HepG2 (cell line): ENCODE data around the gene TIAM1. TPM values are rescaled to one million over a fixed set of nuclear protein-coding genes. Genes with fewer than 3 reads are reported as not detected.

Experiments
- ATAC-seq: fragments of 200-7000 bp; cut with Tn5 transposase; 3 replicates; pipeline ENCODE4 v1.9.1; 2020; ENCODE audit warnings: mild to moderate bottlenecking, moderate library complexity
- BruUV-seq: library from RNA; stranded (reverse); fragments of 400-500 nt; replicated peaks from 2 replicates; lab custom pipeline; 2021; lab: Mats Ljungman, UMichigan
- CTCF ChIA-PET: fragments of 300-600 bp; formaldehyde crosslinking; extraction: SDS; loops from one replicate; lab custom pipeline; 2021; ENCODE audit warnings: low total read pairs, inconsistent platforms, low intra/inter-chr PET ratio; lab: Yijun Ruan, JAX
- POLR2A ChIA-PET: fragments of 350-600 bp; sonication (Branson Sonifier 250); formaldehyde crosslinking; loops from one replicate; lab custom pipeline; 2020; ENCODE audit warnings: antibody characterized with exemption, inconsistent platforms; lab: Yijun Ruan, JAX
- DNase-seq: peaks from one replicate; pipeline ENCODE4 v3.0.0-alpha.2; 2015; ENCODE audit warnings: low spot score
- FAIRE-seq: peaks from 3 replicates; lab custom pipeline; 2011; peaks lifted over from hg19 to GRCh38; lab: Jason Lieb, UNC
- H2AFZ ChIP-seq: one replicate; pipeline ENCODE4 v1.6.1; 2011; ENCODE audit warnings: low read length, inconsistent platforms
- H3K27ac ChIP-seq: fragments of 300-600 bp; 3 replicates; pipeline ENCODE4 v1.8.0; 2011; ENCODE audit warnings: mixed run types, mild to moderate bottlenecking, mixed read lengths, low read length, inconsistent platforms; ENCODE audit not compliant: insufficient read depth; ENCODE audit errors: extremely low read length
- H3K27me3 ChIP-seq, 2 experiments: fragments of 200-600 bp in 1 of 2; 2 replicates in 1 of 2; 3 replicates in 1 of 2; pipeline versions ENCODE4 v1.6.0 to v1.8.0; 2011; ENCODE audit warnings: low read length in 2 of 2, mild to moderate bottlenecking in 2 of 2, moderate library complexity in 2 of 2, inconsistent platforms in 1 of 2; ENCODE audit not compliant: insufficient read depth in 2 of 2, control insufficient read depth in 1 of 2
- H3K36me3 ChIP-seq, 2 experiments: fragments of 200-600 bp in 1 of 2; replicated peaks in 1 of 2; 2 replicates in 1 of 2; 3 replicates in 1 of 2; pipeline versions ENCODE4 v1.5.1 to v1.8.0; 2011; ENCODE audit warnings: low read length in 2 of 2, inconsistent platforms in 1 of 2; ENCODE audit not compliant: insufficient read depth in 2 of 2, control insufficient read depth in 1 of 2
- H3K4me1 ChIP-seq: 2 replicates; pipeline ENCODE4 v1.5.1; 2012; ENCODE audit warnings: low read length, inconsistent platforms; ENCODE audit not compliant: insufficient read depth
- H3K4me2 ChIP-seq: 2 replicates; pipeline ENCODE4 v1.6.0; 2011; ENCODE audit warnings: low read depth, low read length, inconsistent platforms
- H3K4me3 ChIP-seq, 3 experiments: fragments of 200-600 bp in 1 of 3; sonication (generic), shearing (Covaris generic) in 1 of 3; replicated peaks in 1 of 3; 2 replicates each; pipeline ENCODE4 v1.5.1; 2011 to 2016; ENCODE audit warnings: low read length in 3 of 3, inconsistent platforms in 2 of 3, low read depth in 2 of 3, mild to moderate bottlenecking in 2 of 3, control low read depth in 1 of 3, mixed read lengths in 1 of 3; ENCODE audit not compliant: insufficient read depth in 1 of 3
- H3K79me2 ChIP-seq: one replicate; pipeline ENCODE4 v1.6.1; 2011; ENCODE audit warnings: low read length, inconsistent platforms; ENCODE audit not compliant: insufficient read depth
- H3K9ac ChIP-seq: 2 replicates; pipeline ENCODE4 v1.6.0; 2011; ENCODE audit warnings: mild to moderate bottlenecking, low read depth, low read length, inconsistent platforms; ENCODE audit not compliant: insufficient read depth
- H3K9me3 ChIP-seq: 2 replicates; pipeline ENCODE4 v1.5.1; 2012; ENCODE audit warnings: mild to moderate bottlenecking, low read length
- H4K20me1 ChIP-seq: 2 replicates; pipeline ENCODE4 v1.6.0; 2011; ENCODE audit warnings: inconsistent platforms, mild to moderate bottlenecking, low read length, moderate library complexity; ENCODE audit not compliant: insufficient read depth
- AGO1 ChIP-seq: fragments of 200-400 bp; formaldehyde crosslinking; IDR thresholded peaks from 2 replicates; pipeline ENCODE4 v1.6.1; 2017; ENCODE audit warnings: mild to moderate bottlenecking, low read depth, low read length, moderate library complexity; ENCODE audit not compliant: poor library complexity, severe bottlenecking
- AHR ChIP-seq: IDR thresholded peaks from 2 replicates; pipeline ENCODE4 v1.6.1; 2018; ENCODE audit warnings: missing genetic modification reagents, missing compliant biosample characterization
- DR1 ChIP-seq: sonication (generic); formaldehyde crosslinking; IDR thresholded peaks from 2 replicates; pipeline ENCODE4 v1.8.0; 2021; ENCODE audit warnings: mild to moderate bottlenecking, missing genetic modification reagents, inconsistent platforms
- FOXP4 ChIP-seq: sonication (generic); formaldehyde crosslinking; IDR thresholded peaks from 2 replicates; pipeline ENCODE4 v1.4.0; 2020; ENCODE audit warnings: missing genetic modification reagents
- JUNB ChIP-seq: sonication (generic); formaldehyde crosslinking; IDR thresholded peaks from 2 replicates; pipeline ENCODE4 v1.8.0; 2022; ENCODE audit warnings: missing genetic modification reagents, mild to moderate bottlenecking, borderline replicate concordance
- PLSCR1 ChIP-seq: sonication (generic); formaldehyde crosslinking; IDR thresholded peaks from 2 replicates; pipeline ENCODE4 v1.5.0; 2020; ENCODE audit warnings: missing genetic modification reagents, mild to moderate bottlenecking, borderline replicate concordance
- RAD51 ChIP-seq: fragments of 450-650 bp; IDR thresholded peaks from 2 replicates; pipeline ENCODE4 v1.6.1; 2016; ENCODE audit warnings: borderline replicate concordance
- RFX1 ChIP-seq: fragments of 450-650 bp; IDR thresholded peaks from 2 replicates; pipeline ENCODE4 v1.6.1; 2017
- RFX3 ChIP-seq: IDR thresholded peaks from 2 replicates; pipeline ENCODE4 v1.6.1; 2016; ENCODE audit warnings: missing biosample characterization, missing genetic modification reagents
- RFXANK ChIP-seq: IDR thresholded peaks from 2 replicates; pipeline ENCODE4 v1.6.1; 2016
- STAT6 ChIP-seq: sonication (generic); formaldehyde crosslinking; IDR thresholded peaks from 2 replicates; pipeline ENCODE4 v1.4.0; 2020; ENCODE audit warnings: missing genetic modification reagents, mild to moderate bottlenecking, borderline replicate concordance
- TBL1XR1 ChIP-seq: fragments of 150-350 bp; IDR thresholded peaks from 2 replicates; pipeline ENCODE4 v1.6.1; 2014; ENCODE audit warnings: borderline replicate concordance, low read length; ENCODE audit not compliant: partially characterized antibody
- ZNF256 ChIP-seq: sonication (generic); formaldehyde crosslinking; conservative IDR thresholded peaks from 2 replicates; pipeline ENCODE4 v1.4.0; 2020; ENCODE audit warnings: missing genetic modification reagents
- ZNF549 ChIP-seq: sonication (generic); formaldehyde crosslinking; IDR thresholded peaks from 2 replicates; pipeline ENCODE4 v1.5.0; 2020; ENCODE audit warnings: missing genetic modification reagents
- ZNF615 ChIP-seq: sonication (generic); formaldehyde crosslinking; IDR thresholded peaks from 2 replicates; pipeline ENCODE4 v1.5.0; 2020; ENCODE audit warnings: mild to moderate bottlenecking, missing genetic modification reagents, borderline replicate concordance
- ZNF691 ChIP-seq: sonication (generic); formaldehyde crosslinking; IDR thresholded peaks from 2 replicates; pipeline ENCODE4 v1.4.0; 2020; ENCODE audit warnings: missing genetic modification reagents, low read depth, mild to moderate bottlenecking, borderline replicate concordance
- ZNF703 ChIP-seq: sonication (generic); formaldehyde crosslinking; IDR thresholded peaks from 2 replicates; pipeline ENCODE4 v1.5.1; 2020; ENCODE audit warnings: missing genetic modification reagents, mild to moderate bottlenecking, moderate library complexity, borderline replicate concordance
- WGBS: methylation state at CpG from one replicate; pipeline ENCODE4 v1.1.6; 2017; ENCODE audit warnings: low lambda C conversion rate; 5-methylcytosine and 5-hydroxymethylcytosine counted together
- in situ Hi-C: cut with HindIII; loops from 2 replicates; pipeline ENCODE4 v1.10.0; 2017; ENCODE audit warnings: low pct_unique_long_range_greater_than_20kb; ENCODE audit not compliant: extremely low pct_ligation_motif_present
- intact Hi-C: fragments of 100-400 bp; cut with micrococcal nuclease; formaldehyde crosslinking; loops from one replicate; pipeline ENCODE4 v1.10.0; 2022; ENCODE audit not compliant: unreplicated experiment
- polyA plus RNA-seq, 8 experiments: library from polyadenylated mRNA; depleted of rRNA in 3 of 8; stranded (reverse) in 7 of 8; unstranded in 1 of 8; fragments of >200 nt; fragmentation: Illumina TruSeq in 4 of 8; extraction: Trizol in 4 of 8; gene quantifications; 2 replicates each; pipeline versions ENCODE4 v1.2.1 to v1.2.3, GENCODE V29; 2011 to 2016; ENCODE audit warnings: low read depth in 4 of 8, missing spikeins in 1 of 8, mixed read lengths in 1 of 8; ENCODE audit not compliant: insufficient read depth in 1 of 8
- total RNA-seq, 5 experiments: library from RNA; depleted of rRNA; stranded (reverse); fragments of >200 nt; fragmentation: Illumina TruSeq; extraction: Trizol; gene quantifications; 2 replicates each; pipeline ENCODE4 v1.2.3, GENCODE V29; 2016; ENCODE audit warnings: low read depth in 1 of 5

TIAM1 gene
- total and polyA plus RNA-seq, 2 of the 13 experiments (the other 11 are each of a cell fraction or from before 2014, with no cell fraction given), result 0.13 to 0.24 TPM

GRCh38 chr21:31193761-31194160 lies 150.3 kb downstream of the TIAM1 start:
- ChIA-PET POLR2A (no interaction called here), CTCF (no interaction called here)
- Histone ChIP-seq H3K4me1 (no peaks in the 10 kb centered on the region; the same call in 1 of the 2 replicates), H3K9ac (no peak overlapping the region), H4K20me1 (no peaks in the 10 kb centered on the region), H3K36me3 (no peaks in the 10 kb centered on the region), H3K9me3 (no peaks in the 10 kb centered on the region), H2AFZ (no peak overlapping the region), H3K27me3 (no peaks in the 10 kb centered on the region), H3K4me3 (no peak overlapping the region), H3K27ac (no peak overlapping the region), H3K79me2 (no peaks in the 10 kb centered on the region), H3K4me2 (no peak overlapping the region)
- no peak for FAIRE-seq
- BruUV-seq, result no TSS peak
- DNase-seq, result no peak
- in situ Hi-C loops (no loop called here), intact Hi-C loops (no loop called here)
- ATAC-seq, result no peak
- 88% methylated on average over 11 of the region's 12 CpGs for WGBS
- TF ChIP-seq TBL1XR1 (no peak), RAD51 (no peak), ZNF256 (no peak), ZNF615 (CRISPR knock-in tag) (no peak), AHR (CRISPR knock-in tag) (no peak), JUNB (CRISPR knock-in tag) (no peak), FOXP4 (CRISPR knock-in tag) (no peak), STAT6 (no peak), RFX3 (CRISPR knock-in tag) (no peak), AGO1 (no peak), DR1 (CRISPR knock-in tag) (no peak), RFXANK (CRISPR knock-in tag) (no peak), ZNF691 (CRISPR knock-in tag) (no peak), PLSCR1 (CRISPR knock-in tag) (no peak), RFX1 (no peak), ZNF549 (CRISPR knock-in tag) (no peak), ZNF703 (no peak)
